Suppressor macrophage treated with lipopolysaccharide for 4 hours (primary cell): ENCODE results near the gene WHAMM.
"Not testable (repeated sequence)": the region's sequence is repeated elsewhere in the genome, so short reads cannot be mapped to it uniquely, and the experiment has no call there.

Experiments
- DNase-seq: peaks from one replicate; pipeline ENCODE4 v3.0.0-alpha.2; 2020

The WHAMM gene

DNA sequence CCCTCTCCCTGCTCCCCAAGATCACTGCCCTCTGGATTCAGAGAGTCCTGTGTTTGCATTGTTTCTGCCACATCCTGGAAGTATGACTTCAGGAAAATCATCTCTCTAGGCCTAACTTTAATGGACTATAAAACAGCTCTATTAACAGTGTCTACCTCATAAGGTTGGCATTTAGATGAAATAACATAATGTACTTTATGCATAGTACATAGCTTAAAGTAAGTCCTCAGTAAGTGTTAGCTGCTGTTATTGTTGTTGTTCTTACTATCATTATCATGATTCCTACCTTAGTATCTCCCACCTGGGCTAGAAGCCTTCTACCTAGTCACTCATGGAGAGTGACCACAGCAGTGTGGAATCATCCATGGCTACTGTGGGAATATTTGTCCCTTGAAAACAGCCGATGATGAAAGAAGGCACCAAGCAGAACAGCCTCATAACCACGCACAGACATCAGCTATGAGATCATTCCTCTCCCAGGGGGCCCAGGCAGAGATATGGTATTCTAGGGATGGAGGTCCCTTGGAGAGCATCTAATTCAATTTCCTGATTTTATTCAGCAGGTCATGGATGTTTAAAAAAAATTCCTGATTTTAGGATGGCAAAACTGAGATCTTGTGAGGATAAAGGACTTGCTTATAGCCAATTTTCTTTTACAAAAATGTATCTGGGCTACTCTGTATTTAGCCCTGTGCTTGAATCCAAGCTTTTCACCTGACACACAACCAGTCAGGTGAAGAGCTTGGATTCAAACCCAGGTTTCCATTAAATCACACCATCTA, 5.4 kb upstream of the WHAMM start:
- no peak for DNase-seq

DNA sequence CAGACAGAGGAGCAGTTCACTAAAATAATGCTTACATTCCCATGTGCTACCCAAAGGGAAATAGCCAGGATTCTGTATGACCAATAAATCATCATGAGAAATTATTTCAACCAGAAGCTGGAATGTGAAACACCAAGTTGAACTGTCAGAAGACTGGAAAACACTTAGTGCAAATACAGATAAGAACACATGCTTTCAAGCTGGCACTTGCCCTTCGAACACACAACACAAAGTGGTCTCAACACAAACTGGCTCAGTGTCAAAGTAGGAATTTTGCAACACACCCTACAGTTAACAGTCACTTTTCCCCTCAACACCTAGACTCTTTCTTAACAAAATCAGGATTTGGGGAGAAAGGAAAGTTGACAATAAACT, 4.9 kb upstream of the WHAMM start:
- DNase-seq: no peak

DNA sequence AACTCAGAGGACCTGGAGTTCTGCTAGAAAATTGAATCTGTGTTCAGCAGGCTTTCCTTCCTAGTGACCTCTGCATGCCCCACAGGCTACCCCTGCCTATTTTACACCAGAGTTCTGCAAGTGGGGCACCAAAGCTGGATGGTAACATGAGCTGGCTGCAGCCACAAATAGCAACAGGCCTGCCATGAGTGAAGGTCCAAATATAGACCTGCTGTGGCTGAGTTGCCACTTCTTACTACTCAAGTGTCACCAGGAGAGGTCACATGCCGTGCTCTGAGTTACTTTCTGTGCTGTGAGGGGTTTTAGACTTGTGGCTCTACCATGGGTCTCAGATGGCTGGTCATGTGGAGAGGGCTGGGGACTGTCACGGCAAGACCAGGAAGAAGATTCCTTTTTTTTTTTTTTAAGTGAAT, 3.4 kb upstream of the WHAMM start, which contains the start of gene FSD2:
FSD2 (minus strand) TSS at position 76 of the 413 bp plus-strand sequence. CDS start 18,679 bp downstream, outside the sequence.
- peak; percentile 37 for DNase-seq

DNA sequence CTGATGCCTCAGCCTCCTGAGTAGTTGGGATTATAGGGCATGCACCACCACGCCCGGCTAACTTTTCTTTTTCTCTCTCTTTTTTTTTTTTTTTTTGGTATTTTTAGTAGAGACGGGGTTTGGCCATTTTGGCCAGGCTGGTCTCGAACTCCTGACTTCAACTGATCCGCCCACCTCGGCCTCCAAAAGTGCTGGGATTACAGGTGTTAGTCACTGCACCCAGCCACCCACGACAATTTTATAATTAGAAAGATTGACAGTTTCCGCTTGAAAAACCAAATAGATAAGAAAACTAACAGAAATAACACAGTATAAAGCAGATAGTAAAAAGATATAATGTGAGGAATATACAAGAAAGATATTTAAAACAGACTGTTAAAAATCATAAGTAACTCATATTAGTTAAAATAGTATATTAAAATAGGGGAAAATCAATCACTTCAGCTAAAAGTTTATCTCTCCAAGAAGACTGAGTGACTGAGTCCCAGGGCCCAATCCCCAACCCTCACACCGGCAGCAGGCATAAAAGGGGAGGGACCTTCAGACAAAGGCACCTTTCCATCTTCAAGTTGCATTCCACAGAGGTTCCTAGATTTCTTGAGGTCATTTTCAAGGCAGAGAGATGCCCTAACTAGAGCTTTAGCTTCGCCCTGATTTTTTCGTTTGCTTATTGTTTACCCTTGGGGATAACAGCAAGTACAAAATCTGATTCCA, 1.4 kb upstream of the WHAMM start:
- no peak for DNase-seq

DNA sequence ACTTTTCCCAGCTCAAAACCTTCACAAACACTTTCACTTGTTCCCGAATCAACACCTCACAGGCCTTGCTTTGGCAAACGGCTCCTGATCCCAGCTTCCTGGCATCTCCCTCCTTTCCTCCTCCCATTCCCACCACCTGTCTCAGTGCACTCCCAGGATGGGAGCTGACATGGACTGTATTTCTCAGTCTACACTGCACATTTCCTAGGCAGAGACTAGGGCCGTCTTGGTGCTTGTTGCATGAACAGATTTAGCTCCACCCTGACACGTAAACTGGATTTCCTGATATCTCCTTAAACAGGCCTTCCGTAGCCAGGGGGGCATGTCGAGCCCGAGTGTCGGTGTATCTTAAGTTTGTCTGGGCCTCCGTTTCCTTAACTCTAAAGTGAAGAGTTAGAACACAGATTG, 790 bp upstream of the WHAMM start:
- no peak for DNase-seq

DNA sequence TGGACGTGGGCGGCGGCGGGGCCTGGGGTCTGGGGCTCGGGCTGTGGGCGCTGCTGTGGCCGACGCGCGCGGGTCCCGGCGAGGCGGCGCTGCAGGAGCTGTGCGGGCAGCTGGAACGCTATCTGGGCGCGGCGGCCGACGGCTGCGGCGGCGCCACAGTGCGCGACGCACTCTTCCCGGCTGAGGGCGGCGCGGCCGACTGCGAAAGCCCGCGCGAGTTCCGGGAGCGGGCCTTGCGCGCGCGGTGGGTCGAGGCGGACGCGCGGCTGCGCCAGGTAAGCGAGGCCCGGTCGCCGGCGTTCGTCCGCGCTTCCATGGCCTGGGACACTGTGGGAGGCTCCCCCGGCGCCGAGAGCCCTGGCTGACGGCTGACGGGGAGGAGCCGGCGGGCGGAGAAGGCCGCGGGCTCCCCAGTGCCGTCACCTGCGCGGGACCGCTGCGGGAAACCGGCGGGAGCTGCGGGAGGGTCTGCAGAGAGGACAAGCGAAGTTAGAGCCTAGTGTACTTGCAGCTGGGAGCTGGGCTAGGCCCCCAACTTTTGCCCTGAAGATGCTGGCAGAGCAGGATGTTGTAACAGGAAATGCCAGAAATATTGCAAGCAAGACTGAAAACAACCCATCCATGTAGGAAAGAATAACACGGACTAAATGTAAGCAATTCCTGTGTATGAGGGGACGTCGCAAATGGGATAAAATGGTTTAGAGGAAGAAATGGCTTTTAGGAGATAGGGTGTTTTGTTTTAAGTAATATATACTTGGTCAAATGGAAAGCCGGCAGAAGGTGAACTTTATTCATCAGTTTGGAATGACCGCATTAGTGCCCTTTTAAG, 847 bp downstream of the WHAMM start:
- peak; percentile 47 for DNase-seq

DNA sequence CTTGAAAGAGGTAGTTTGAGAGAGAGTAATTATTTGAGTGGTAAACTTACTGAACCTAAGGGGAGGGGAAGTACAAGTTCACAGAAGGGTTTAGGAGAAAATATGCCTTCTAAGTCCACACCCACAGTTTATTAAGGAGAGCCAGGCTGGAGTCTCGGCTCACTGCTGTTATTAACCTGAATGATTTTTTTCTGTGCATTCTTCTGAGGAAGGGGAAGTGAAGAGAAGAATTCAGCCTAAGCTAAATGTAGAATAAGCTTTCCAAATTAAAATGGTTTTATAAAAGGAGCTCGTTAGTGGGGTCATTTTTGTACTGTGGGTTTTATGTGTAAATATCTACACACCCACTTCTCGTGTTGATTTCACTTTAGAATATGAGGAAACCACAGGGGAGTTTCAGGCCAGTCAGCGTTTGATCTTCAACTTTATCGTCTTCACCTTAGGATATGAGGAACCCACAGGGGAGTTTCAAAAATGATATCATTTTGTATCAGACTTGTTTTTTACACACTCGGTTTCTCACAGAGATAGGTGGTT, 1.5 kb downstream of the WHAMM start:
- DNase-seq: peak; percentile 53

DNA sequence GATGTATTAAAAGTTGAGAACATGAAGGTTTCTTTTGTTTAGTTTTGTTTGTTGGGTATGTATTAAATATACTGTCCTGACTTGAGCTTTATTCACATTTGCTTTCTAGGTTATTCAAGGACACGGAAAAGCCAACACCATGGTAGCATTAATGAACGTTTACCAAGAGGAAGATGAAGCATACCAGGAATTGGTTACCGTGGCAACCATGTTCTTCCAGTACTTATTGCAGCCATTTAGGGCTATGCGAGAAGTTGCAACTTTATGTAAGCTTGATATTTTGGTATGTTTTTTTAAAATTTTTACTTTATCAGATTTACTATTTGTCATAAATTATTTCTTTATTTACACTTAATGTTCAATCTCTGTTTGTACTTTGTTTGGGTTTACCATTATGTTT, 3.6 kb downstream of the WHAMM start:
- peak; percentile 29 for DNase-seq

DNA sequence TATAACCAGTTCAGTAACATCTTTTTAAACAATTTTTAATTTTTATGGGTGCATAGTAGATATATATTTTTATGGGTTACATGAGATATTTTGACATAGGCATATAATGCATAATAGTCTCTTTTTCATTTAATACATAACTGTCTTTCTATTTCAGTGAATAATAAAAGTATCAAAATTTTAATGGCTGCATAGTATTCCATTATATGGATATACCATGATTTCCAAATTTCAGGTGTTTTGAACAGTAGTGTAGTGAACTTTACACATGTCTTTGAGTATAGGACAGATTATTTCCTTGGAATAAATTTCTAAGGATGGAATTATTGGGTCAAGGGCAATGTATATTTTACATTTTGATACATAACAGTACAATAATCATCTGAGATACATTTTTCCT, 10.7 kb downstream of the WHAMM start:
- no peak for DNase-seq

DNA sequence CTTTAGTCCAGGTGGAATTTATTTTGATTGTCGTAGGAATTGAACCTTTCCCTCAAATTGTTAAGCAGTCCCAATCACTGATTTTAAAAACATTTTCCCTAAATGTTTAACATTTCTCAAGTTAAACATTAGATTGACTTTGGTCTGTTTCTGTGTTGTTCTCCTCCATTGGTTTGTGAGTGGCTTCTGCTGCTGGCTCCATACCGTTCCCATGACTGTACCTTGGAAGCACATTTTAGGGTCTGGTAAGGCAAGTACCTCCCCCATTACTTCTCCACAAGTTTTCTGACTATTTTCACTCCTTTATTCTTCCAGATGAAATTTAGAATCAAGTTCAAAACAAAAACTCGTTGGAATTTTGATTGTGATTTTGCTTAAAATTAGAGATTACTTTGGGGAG, 12.0 kb downstream of the WHAMM start:
- DNase-seq: not testable (repeated sequence)

DNA sequence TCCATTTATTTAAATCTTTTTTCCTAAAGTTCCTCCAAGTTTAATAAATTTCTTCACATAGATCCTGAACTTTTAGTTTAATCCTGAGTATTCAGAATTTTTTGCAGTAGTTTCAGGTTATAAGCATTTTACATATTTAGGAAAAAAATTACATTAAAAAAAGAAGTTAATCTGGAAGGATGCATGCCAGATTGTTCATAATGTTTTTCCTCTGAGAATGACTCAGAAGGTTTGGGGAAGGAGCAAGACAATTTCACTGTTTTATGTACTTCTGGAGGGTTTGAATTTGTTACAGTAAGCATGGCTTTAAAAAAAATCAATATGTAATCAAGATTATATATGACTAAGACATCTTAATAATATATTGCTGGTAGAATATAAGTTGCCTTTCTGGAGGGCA, 12.4 kb downstream of the WHAMM start:
- not testable (repeated sequence) for DNase-seq

DNA sequence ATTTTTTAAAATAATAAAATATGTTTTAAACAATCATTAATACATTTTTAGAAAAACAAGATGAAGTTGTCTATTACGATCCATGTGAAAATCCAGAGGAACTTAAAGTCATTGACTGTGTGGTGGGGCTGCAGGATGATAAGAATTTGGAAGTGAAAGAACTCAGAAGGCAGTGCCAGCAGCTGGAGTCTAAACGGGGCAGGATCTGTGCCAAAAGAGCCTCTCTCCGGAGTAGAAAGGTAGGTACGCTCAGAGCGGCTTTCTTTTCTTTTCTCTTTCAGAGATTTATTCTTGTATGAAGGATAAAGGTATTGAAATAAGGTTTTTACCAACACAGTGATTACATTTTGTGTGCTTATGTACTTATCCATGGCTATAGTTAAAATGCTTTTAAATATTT, 13.6 kb downstream of the WHAMM start:
- DNase-seq: no peak

DNA sequence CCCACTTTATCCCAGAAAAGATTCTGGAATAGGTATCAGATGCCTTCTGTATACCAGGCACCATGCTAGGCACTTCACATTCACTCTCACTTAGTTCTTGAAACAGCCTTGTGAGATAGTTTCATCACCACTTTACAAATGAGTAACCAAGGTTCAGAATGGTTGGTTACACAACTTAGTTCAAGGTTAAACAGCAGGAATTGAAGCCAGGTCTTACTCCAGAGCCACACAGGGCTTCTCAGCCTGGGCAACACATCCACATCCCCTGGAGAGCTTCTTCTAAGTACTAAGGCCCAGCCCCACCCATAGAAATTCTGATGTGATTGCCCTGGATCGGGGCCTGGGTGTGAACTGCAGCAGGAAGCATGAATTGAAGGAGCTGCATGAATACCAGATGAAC, 18.6 kb downstream of the WHAMM start:
- DNase-seq: no peak

DNA sequence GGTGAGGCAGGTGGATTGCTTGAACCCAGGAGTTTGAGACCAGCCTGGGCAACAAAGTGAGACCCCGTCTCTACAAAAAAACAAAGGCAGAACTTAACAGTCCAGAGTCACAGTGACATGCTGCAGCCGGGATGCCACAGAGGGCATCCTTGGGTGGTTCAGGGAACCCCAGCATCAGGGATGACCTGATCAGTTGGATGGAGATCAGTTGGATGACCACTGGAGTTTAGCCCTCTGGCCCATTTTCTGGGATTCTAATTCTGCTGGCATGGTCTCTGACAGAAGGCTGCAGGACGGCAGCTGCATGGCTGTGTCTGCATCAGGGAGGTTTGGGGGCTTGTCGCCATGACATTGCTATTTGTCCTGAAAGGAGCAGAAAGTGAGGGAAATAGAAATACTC, 19.8 kb downstream of the WHAMM start:
- no peak for DNase-seq

DNA sequence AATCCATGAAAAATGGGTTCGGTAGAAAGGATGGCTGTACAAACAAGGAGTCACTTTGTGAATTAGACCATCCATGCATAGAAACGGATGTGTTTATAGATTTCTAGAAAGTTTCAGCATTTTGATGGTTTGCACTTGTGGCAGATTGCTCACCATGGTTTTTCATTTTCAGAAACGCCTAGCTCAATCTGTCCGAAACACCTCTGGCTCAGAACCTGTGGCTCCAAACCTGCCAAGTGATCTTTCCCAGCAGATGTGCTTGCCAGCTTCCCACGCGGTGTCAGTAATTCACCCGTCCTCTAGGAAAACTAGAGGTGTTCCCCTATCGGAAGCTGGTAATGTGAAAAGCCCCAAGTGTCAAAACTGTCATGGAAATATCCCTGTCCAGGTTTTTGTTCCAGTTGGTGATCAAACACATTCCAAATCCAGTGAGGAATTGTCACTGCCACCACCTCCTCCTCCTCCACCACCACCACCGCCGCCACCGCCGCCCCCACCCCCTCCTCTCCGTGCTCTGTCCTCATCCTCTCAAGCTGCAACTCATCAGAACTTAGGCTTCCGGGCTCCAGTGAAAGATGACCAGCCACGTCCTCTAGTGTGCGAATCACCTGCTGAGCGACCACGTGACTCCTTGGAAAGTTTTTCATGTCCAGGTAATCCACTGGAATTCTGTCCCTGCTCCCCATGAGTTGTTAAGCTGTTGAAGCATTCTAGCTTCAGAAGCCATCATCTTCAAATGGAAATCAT, 21.2 kb downstream of the WHAMM start:
- DNase-seq: no peak

DNA sequence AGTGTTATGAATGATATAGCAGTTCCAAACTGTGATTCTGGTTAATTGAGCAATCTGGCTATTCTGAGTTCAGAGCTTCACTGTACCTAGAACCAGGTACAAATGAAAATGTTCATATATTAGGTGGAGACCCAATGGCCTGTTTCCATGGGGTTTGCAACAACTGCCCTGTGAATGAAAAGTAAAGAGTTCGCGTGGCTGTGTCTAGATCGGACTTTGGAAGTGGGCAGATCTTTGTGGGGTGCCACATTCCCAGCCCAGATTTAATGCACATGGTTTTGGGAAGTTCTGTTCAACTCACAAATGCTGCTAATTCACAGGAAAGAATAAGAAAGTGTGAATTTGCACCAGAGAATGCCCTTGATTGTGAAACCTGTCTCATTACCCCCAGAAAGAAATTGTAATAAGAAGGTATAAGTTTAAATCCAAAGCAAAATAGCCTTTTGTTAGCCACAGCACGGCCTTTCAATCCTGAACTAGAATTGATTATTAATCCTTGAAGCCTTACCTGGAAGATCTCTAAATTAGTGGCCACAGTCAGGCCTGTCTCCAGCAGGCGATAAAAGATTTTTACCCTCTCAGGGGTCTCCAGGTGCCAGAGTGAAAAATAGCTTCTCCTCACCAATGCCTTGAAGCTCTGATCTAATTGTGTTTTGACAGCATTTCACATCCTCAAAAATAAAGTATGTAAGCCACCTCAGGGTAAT, 22.6 kb downstream of the WHAMM start:
- no peak for DNase-seq

DNA sequence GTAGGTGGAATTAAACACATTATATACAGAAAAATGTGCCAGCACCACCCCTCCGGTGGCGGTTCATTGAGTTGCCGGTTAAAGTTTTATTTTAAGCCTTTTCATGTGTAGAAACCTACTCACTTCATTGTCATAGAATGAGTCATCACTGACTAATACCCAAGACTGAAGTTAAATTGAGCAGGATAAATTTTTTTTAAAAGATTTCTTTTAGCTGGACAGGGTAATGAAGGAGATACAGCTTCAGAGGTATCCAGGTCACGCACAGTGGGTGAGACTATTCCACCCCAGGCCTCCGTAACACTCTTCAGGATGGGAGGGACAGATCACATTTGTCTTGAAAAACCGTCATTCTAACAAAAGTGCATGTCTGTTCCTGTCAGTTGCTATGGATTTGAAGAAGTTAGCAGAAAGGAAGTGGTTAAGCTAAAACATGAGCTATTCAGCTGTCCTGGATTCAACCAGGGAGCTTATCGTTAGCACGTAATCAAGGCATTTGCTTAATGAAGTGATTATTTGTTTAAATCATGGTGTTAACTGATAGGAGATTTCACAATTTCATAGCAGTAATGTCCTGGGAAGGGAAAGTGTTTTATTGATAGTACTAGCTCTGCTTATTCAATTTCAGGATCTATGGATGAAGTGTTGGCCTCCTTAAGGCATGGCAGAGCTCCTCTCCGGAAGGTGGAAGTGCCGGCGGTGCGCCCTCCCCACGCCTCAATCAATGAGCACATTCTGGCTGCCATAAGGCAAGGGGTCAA, 23.4 kb downstream of the WHAMM start:
- peak; percentile 81 for DNase-seq

DNA sequence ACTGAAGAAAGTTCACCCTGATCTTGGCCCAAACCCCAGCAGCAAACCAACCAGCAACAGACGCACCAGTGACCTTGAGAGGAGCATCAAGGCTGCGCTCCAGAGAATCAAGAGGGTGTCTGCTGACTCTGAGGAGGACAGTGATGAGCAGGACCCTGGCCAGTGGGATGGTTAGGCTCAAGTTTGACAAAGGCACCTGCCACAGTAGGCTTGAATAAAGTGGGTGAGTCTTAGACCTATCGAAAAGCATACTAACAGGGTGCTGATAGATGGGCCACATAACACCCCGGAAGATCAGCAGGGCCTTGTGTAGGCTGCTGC, 23.9 kb downstream of the WHAMM start:
- no peak for DNase-seq

DNA sequence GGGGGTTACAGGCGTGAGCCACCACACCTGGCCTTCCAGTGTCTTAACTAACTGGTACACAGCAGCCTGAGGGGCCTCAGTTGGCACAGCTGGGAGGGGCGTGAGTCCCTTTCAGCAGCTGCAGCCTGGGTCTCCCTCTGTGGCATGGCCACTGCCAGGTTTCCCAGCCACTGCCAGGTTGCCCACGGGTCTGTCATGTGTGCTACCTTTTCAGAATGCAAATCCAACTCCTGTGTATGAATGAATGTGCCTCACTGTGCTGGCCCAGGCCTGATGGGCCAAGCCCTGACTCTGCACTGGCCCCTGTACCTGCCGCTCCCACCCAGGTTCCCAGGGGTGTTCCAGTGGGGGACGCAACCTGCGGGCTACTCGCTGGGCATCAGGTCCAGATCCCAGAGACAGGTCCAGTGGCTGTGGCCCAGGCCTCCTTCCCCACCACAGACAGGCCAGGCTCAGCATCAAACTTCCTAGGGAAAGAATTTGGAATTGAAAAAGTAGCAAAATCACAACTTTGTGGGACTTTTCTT, 26.0 kb downstream of the WHAMM start:
- DNase-seq: no peak

DNA sequence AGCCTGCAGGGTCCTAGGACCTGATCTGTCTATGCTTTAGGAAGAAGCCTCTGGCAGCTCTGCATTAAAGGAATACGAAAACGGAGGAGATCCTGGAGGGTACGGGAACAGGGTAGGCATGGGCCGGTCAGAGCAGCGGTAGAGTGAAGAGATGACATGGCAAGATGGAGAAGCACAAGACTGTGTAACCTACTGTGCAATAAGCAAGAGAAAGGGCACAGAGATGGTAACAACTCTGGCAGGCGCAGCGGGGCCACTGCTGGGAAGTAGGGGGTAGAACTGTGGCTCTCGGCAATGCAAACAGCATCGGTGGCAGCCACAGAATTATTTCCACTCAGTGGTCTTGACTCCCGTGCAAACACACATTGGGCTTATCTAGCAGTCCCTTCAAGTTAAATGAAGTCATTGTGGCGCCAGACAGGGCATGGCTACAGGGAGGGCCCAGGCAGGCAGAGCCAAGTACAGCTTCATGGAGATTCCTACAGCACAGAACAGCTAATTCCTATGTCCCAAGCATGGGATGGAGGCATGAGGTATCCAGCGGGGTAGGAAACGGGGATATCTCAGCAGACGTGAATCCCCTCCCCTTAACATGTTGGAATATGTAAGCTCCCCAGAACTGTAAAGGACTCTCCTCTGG, 28.8 kb downstream of the WHAMM start:
- DNase-seq: no peak
